Measurements from ENCODE around the gene ANKRD22.

ANKRD22 gene

GRCh38 chr10:88800152-88801125, 51.2 kb downstream of the ANKRD22 start:
- DNase-seq (ENCODE audit: low read depth in 3 of 3): peak in 2 of 3 donors; percentile 5 to 9

- no peak for DNase-seq (ENCODE audit: low read depth in 3 of 3)
These were observed 56.9 kb downstream of the ANKRD22 start for GRCh38 chr10:88794731-88795130.

GRCh38 chr10:88793712-88794299, 57.8 kb downstream of the ANKRD22 start:
- DNase-seq (ENCODE audit: low read depth in 3 of 3): no peak

- DNase-seq (ENCODE audit: low read depth in 3 of 3): no peak
These were observed 59.0 kb downstream of the ANKRD22 start for GRCh38 chr10:88792661-88793060.

- no peak for DNase-seq (ENCODE audit: low read depth in 3 of 3)
These were observed 59.7 kb downstream of the ANKRD22 start for GRCh38 chr10:88791924-88792323.

- no peak for DNase-seq (ENCODE audit: low read depth in 3 of 3)
These were observed 62.7 kb downstream of the ANKRD22 start for GRCh38 chr10:88788924-88789323.

- no peak for DNase-seq (ENCODE audit: low read depth in 3 of 3)
These were observed 64.2 kb downstream of the ANKRD22 start for GRCh38 chr10:88787463-88787862.

- DNase-seq (ENCODE audit: low read depth in 3 of 3): no peak
These were observed 65.4 kb downstream of the ANKRD22 start for GRCh38 chr10:88786032-88786770.

- DNase-seq (ENCODE audit: low read depth in 3 of 3): no peak
These were observed 67.9 kb downstream of the ANKRD22 start for GRCh38 chr10:88783724-88784123.

GRCh38 chr10:88782222-88782621, 69.4 kb downstream of the ANKRD22 start:
- DNase-seq (ENCODE audit: low read depth in 3 of 3): no peak

GRCh38 chr10:88781206-88781605, 70.4 kb downstream of the ANKRD22 start:
- DNase-seq (ENCODE audit: low read depth in 3 of 3): no peak

All from stimulated activated CD4-positive, alpha-beta T cell treated with anti-CD3 and anti-CD28 coated beads, TNF-alpha, amount 100 ng/mL, for 48 hours (primary cell).